Measurements from ENCODE around the gene INSL3.

DNA sequence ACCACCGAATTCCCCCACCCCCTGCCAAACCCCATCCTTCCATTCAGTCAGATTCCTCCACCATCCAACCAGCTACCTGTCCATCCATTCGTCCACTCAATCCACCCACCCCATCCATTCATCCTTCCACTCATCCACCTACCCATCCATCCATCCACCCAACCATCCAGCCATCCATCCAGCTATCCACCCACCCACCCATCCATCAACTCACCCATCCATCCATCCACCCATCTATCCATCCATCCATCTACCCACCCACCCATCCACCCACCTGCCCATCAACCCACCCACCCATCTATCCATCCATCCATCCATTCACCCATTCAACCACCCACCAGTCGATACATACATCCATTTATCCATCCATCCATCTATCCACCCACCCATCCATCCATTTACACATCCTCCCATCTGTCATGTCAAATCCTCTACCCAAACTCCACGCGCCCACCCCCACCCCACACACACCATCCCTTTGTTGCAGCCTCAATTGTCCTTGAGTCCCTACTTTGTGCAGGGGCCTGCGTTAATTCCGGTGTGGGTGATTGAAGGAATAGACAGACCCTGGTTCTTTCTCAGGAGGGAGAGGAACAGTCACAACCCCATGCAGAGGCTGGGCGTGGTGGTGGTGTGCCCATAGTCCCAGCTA, 45.1 kb upstream of the INSL3 start:
- TF ChIP-seq, protein P1, sequence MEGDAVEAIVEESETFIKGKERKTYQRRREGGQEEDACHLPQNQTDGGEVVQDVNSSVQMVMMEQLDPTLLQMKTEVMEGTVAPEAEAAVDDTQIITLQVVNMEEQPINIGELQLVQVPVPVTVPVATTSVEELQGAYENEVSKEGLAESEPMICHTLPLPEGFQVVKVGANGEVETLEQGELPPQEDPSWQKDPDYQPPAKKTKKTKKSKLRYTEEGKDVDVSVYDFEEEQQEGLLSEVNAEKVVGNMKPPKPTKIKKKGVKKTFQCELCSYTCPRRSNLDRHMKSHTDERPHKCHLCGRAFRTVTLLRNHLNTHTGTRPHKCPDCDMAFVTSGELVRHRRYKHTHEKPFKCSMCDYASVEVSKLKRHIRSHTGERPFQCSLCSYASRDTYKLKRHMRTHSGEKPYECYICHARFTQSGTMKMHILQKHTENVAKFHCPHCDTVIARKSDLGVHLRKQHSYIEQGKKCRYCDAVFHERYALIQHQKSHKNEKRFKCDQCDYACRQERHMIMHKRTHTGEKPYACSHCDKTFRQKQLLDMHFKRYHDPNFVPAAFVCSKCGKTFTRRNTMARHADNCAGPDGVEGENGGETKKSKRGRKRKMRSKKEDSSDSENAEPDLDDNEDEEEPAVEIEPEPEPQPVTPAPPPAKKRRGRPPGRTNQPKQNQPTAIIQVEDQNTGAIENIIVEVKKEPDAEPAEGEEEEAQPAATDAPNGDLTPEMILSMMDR (IDR thresholded peaks at IDR 0.05; ENCODE audit: low read depth, low read length), result no peak
- TF ChIP-seq, protein P2, sequence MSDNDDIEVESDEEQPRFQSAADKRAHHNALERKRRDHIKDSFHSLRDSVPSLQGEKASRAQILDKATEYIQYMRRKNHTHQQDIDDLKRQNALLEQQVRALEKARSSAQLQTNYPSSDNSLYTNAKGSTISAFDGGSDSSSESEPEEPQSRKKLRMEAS (IDR thresholded peaks at IDR 0.05; ENCODE audit: low read depth, low read length), result no peak
- TF ChIP-seq POLR2A (IDR thresholded peaks at IDR 0.05; ENCODE audit: extremely low read depth, insufficient read length), result no peak
